Kasumi-1 (cell line): ENCODE measurements around the gene CAPZA3.
"Not testable (repeated sequence)": the region's sequence is repeated elsewhere in the genome, so short reads cannot be mapped to it uniquely, and the experiment has no call there.

Source experiments
- DNase-seq, 2 experiments: peaks; one replicate each; lab custom pipeline; 2025; lab: John Stamatoyannopoulos, UW

CAPZA3 gene

GRCh38 chr12:18753481-18754123, 15.7 kb downstream of the CAPZA3 start:
- no peak for DNase-seq

- no peak for DNase-seq
Observed at GRCh38 chr12:18754124-18754707, 16.3 kb downstream of the CAPZA3 start.

- DNase-seq: no peak
Observed at GRCh38 chr12:18755341-18755740, 17.4 kb downstream of the CAPZA3 start.

- DNase-seq: not testable (repeated sequence)
Observed at GRCh38 chr12:18766479-18766878, 28.6 kb downstream of the CAPZA3 start.

- peak; percentile 9 to 39 for DNase-seq
Observed at GRCh38 chr12:18782827-18783226, 44.9 kb downstream of the CAPZA3 start.

- DNase-seq: not testable (repeated sequence)
Observed at GRCh38 chr12:18785465-18785864, 47.5 kb downstream of the CAPZA3 start.
